Pancreas (tissue), 10 donors: ENCODE results near the gene MYO1E. TPM values are rescaled to one million over a fixed set of nuclear protein-coding genes. Genes with fewer than 3 reads are reported as not detected.
A peak's percentile ranks its signal among the peaks of the same experiment; 100 is the strongest.

Experiments
- ATAC-seq, 4 donors: fragments of 200-7000 bp; cut with Tn5 transposase; one replicate each; pipeline versions ENCODE4 v1.8.0 to v1.9.1; 2020; ENCODE audit warnings: mild to moderate bottlenecking in 4 of 4, moderate library complexity in 4 of 4
- DNase-seq, 6 donors: peaks; one replicate each; pipeline ENCODE4 v3.0.0-alpha.2; 2020
- FAIRE-seq: peaks from 2 replicates; lab custom pipeline; 2012; peaks lifted over from hg19 to GRCh38; lab: Jason Lieb, UNC
- H3K27ac ChIP-seq, 4 donors: fragments of 200-600 bp; sonication (generic); 1 replicate in 3 of 4; 2 replicates in 1 of 4; pipeline versions ENCODE4 v1.5.0 to v1.8.0; 2020
- H3K27me3 ChIP-seq, 4 donors: fragments of 200-600 bp; one replicate each; pipeline ENCODE4 v1.8.0; 2021
- H3K36me3 ChIP-seq, 3 donors: fragments of 200-600 bp; sonication (generic) in 1 of 3; one replicate each; pipeline versions ENCODE4 v1.5.0 to v1.8.0; 2020 to 2021
- H3K4me1 ChIP-seq, 3 donors: fragments of 200-600 bp; one replicate each; pipeline ENCODE4 v1.8.0; 2021
- H3K4me3 ChIP-seq, 4 donors: fragments of 200-600 bp; sonication (generic) in 2 of 4; one replicate each; pipeline versions ENCODE4 v1.5.0 to v1.8.0; 2020 to 2021
- H3K9me3 ChIP-seq, 4 donors: fragments of 200-600 bp; one replicate each; pipeline ENCODE4 v1.8.0; 2021
- WGBS, 2 donors: extraction: QIAGEN DNeasy Blood & Tissue Kit; methylation state at CpG; one replicate each; pipeline ENCODE4 v1.1.7; 2013; 5-methylcytosine and 5-hydroxymethylcytosine counted together
- intact Hi-C, 3 donors: fragments of 100-400 bp; cut with DNase I; formaldehyde crosslinking; loops; one replicate each; pipeline versions ENCODE4 v1.11.1 to v1.14.2; 2022
- polyA plus RNA-seq, 2 donors: library from polyadenylated mRNA; stranded (reverse); fragments of 200-250 nt; gene quantifications; one replicate each; pipeline ENCODE4 v1.2.3, GENCODE V29; 2013
- total RNA-seq, 6 donors: library from RNA; stranded (reverse); fragmentation: NEBNext Ultra II Directional in 4 of 6; extraction: Animal tissue kit (Norgen Biotek cat#: 25700) in 4 of 6; gene quantifications; one replicate each; pipeline versions ENCODE4 v1.2.1 to v1.2.4, GENCODE V29; 2021 to 2023
- TF ChIP-seq, protein P1 (sequence below), 4 donors: fragments of 200-600 bp; sonication (generic) in 3 of 4; IDR thresholded peaks; one replicate each; pipeline versions ENCODE4 v1.5.0 to v1.8.0; 2021; ENCODE audit warnings: antibody characterized with exemption in 4 of 4
- donor health status: healthy with polysubstance abuse.
- donor health status: DM: no; HTN: no; CAD: no; lungs with moderate emphysema.
- donor health status: DM: no; HTN: no; CAD: no.
- donor health status: control.
- donor health status: control.
- donor health status: Bipolar disorder and iron deficiency.
- donor health status: DM: yes; HTN: yes; CAD: no.
- donor health status: DM: no; HTN: no; CAD: no.
- donor health status: DM: no; HTN: no; CAD: no.
- donor health status: DM: yes; HTN: yes; CAD: no.

Gene MYO1E
- total and polyA plus RNA-seq, 8 donors = 7.8 to 81.1 (median 25.6) TPM

DNA sequence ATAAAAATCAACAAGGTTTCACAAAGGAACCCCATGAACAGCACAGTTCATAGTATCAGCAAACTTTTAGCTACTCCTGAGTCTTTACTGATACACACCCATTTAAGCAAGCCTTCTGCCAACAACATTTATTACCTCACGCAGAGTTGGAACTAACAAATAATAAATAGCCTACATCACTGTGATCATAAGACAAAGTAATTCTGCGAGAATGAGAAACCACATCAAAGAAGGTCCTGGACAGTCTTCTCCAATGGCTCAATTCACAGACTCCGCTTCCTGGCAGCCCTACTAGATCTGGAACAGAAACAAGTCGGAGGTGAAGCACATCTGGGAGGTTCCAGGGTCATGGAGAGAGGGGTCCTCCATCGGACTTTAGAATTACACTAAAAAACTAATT, 129.0 kb downstream of the MYO1E start:
- Histone ChIP-seq H3K27me3 (no peaks in the 10 kb centered on the region), H3K36me3 (no peaks in the 10 kb centered on the region), H3K9me3 (no peaks in the 10 kb centered on the region), H3K4me1 (peaks cover 0 to 2% (median 0%) of the 10 kb centered on the region in 3 donors), H3K4me3 (no peak overlapping the region), H3K27ac (no peak overlapping the region)
- DNase-seq (no peak), ATAC-seq (no peak), FAIRE-seq (no peak)
- 79 to 80% methylated on average over 5 of the region's 5 CpGs for whole genome bisulfite sequencing, 2 donors
- TF ChIP-seq, protein P1, sequence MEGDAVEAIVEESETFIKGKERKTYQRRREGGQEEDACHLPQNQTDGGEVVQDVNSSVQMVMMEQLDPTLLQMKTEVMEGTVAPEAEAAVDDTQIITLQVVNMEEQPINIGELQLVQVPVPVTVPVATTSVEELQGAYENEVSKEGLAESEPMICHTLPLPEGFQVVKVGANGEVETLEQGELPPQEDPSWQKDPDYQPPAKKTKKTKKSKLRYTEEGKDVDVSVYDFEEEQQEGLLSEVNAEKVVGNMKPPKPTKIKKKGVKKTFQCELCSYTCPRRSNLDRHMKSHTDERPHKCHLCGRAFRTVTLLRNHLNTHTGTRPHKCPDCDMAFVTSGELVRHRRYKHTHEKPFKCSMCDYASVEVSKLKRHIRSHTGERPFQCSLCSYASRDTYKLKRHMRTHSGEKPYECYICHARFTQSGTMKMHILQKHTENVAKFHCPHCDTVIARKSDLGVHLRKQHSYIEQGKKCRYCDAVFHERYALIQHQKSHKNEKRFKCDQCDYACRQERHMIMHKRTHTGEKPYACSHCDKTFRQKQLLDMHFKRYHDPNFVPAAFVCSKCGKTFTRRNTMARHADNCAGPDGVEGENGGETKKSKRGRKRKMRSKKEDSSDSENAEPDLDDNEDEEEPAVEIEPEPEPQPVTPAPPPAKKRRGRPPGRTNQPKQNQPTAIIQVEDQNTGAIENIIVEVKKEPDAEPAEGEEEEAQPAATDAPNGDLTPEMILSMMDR (IDR thresholded peaks at IDR 0.05) = no peak
- intact Hi-C loops = loop anchor here in 2 of 3 donors (10.0 kb wide), 1 partner anchor 251 kb away; no protein-coding TSS in a partner anchor

DNA sequence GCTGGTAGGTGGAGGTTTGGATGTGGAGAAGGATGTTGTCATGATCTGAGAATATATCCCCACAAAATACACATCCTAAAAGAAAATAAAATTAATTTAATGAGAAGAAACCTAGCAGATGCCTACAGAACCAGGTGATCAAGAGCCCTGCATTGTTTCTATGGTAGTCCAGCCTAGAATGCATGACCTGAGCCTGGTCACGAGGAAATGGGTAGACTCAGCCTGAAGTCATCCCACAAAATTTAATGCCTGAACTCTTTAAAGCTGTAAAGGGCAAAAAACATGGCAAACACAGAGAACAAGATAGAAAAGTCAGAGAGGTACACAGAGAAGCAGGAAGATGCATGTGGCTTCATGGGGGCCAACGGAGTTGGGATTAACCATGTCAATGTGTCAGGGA, 130.0 kb downstream of the MYO1E start:
- no peaks in the 10 kb centered on the region for H3K9me3 ChIP-seq
- H3K4me3 ChIP-seq = no peak overlapping the region
- intact Hi-C loops = loop anchor here in 2 of 3 donors (10.0 kb wide), 1 partner anchor 252 kb away; no protein-coding TSS in a partner anchor
- H3K27me3 ChIP-seq = no peaks in the 10 kb centered on the region
- TF ChIP-seq, protein P1 (IDR thresholded peaks at IDR 0.05) = no peak
- no peaks in the 10 kb centered on the region for H3K36me3 ChIP-seq
- no peak for FAIRE-seq
- H3K27ac ChIP-seq = no peak overlapping the region
- H3K4me1 ChIP-seq = peaks cover 0 to 2% (median 0%) of the 10 kb centered on the region in 3 donors
- no peak for ATAC-seq
- 88 to 100% methylated on average over 2 of the region's 2 CpGs for WGBS, 2 donors
- no peak for DNase-seq

DNA sequence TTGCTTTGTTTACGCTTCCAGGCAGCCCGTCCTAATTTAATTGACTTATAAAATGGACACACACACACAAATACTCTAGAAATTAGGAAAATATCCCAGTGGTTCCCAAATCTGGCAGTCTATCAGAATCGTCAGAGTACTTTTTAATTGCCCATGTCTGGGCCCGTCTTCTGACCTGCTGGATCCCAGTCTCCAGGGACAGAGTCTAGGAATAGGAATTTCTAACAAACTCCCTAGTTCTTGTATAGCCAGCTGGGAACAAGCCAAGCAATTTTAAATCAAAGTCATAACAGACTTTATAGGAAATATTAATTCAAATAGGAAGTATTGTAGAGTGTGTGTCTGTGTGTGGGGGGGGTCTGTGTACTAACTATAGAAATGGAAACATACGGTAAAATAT, 132.6 kb downstream of the MYO1E start:
- FAIRE-seq (no peak), ATAC-seq (no peak), DNase-seq (no peak)
- Histone ChIP-seq H3K9me3 (no peaks in the 10 kb centered on the region), H3K36me3 (no peaks in the 10 kb centered on the region), H3K4me3 (no peak overlapping the region), H3K27ac (no peak overlapping the region), H3K4me1 (no peaks in the 10 kb centered on the region), H3K27me3 (no peaks in the 10 kb centered on the region)
- TF ChIP-seq, protein P1 (IDR thresholded peaks at IDR 0.05) = no peak
- 83 to 87% methylated on average over 5 of the region's 5 CpGs for WGBS, 2 donors
- intact Hi-C loops = loop anchor here in 2 of 3 donors (10.0 kb wide), 1 partner anchor 255 kb away; no protein-coding TSS in a partner anchor

DNA sequence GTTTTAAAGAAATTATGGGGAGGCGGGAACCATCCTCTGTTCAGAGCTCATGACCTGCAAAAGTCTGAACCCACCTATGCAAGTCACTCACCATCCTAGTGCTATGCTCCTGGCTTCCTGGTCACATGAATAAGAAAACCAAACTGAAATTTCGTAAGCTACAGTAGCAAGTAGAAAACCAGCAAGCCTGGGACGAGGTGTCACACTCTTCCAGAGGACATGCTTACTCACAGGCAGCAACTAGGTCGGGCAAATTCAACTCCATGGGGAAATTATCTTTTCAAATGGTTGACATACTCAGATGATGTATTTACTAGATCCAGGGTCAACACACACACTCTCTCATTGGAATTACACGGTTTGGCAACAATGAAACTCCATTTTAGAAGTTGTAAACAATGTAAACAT, 134.7 kb downstream of the MYO1E start:
- no peaks in the 10 kb centered on the region for H3K4me1 ChIP-seq
- ATAC-seq = no peak
- H3K4me3 ChIP-seq = no peak overlapping the region
- no peaks in the 10 kb centered on the region for H3K27me3 ChIP-seq
- H3K9me3 ChIP-seq = no peaks in the 10 kb centered on the region
- intact Hi-C loops = no loop called here
- H3K27ac ChIP-seq = no peak overlapping the region
- TF ChIP-seq, protein P1 (IDR thresholded peaks at IDR 0.05) = no peak
- no peak for FAIRE-seq
- no peaks in the 10 kb centered on the region for H3K36me3 ChIP-seq
- 76 to 91% methylated on average over 5 of the region's 5 CpGs for WGBS, 2 donors
- no peak for DNase-seq

DNA sequence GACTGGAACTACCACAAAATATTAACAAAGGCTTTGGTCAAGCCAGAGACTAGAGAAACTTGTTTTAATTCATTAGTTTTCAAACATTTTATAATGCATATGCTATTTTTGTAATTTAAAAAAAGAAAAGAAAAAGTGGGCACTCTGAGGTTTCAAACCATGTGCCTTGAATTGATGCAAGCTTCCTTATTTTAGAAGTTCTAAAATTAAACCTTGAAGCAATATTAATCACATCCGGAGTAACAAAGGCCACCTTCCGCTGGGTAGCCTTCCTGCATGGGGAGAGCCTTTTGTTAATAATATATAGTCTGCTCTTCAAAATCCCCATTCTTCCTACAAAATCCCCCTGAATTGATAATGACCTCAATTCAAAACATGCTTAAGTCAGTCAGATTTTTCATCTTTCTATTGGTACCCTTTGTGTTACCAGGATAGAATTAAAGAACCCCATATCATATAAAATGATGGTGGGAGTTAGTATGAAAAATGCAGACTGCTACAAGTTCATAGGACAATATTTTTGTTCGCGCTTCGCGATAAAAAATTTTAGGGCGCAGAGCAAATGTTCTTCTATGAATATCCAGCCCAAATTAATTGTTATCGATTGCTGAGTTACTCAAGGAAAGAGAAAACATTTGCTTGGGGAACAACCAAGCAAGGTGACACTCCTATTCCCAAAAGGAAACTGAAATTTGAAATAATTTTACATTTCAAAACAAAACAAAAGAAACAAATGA, 135.4 kb downstream of the MYO1E start:
- DNase-seq = no peak
- peak in 1 of 4 donors; percentile 39 for ATAC-seq
- H3K27me3 ChIP-seq = no peaks in the 10 kb centered on the region
- no peaks in the 10 kb centered on the region for H3K4me1 ChIP-seq
- FAIRE-seq = no peak
- 94 to 98% methylated on average over 8 of the region's 8 CpGs for WGBS, 2 donors
- H3K4me3 ChIP-seq = no peak overlapping the region
- H3K9me3 ChIP-seq = no peaks in the 10 kb centered on the region
- TF ChIP-seq, protein P1 (IDR thresholded peaks at IDR 0.05) = no peak
- intact Hi-C loops = no loop called here
- no peak overlapping the region for H3K27ac ChIP-seq
- H3K36me3 ChIP-seq = no peaks in the 10 kb centered on the region
